Osteoblast (primary cell): Measurements from ENCODE around the gene C8B. TPM values are rescaled to one million over a fixed set of nuclear protein-coding genes. Genes with fewer than 3 reads are reported as not detected.

Source experiments
- DNase-seq: peaks from one replicate; pipeline ENCODE4 v3.0.0; 2011; ENCODE audit warnings: low spot score, mixed read lengths; ENCODE audit not compliant: insufficient read length; ENCODE audit errors: missing footprints
- H2AFZ ChIP-seq: 2 replicates; pipeline ENCODE4 v1.6.0; 2011; ENCODE audit warnings: mild to moderate bottlenecking, low read length
- H3K27ac ChIP-seq: 2 replicates; pipeline ENCODE4 v1.5.1; 2011; ENCODE audit warnings: mild to moderate bottlenecking, low read depth, low read length, moderate library complexity
- H3K27me3 ChIP-seq: 2 replicates; pipeline ENCODE4 v1.6.0; 2012; ENCODE audit warnings: mild to moderate bottlenecking, control low read depth, inconsistent platforms, low read length, moderate library complexity; ENCODE audit not compliant: insufficient read depth
- H3K36me3 ChIP-seq: 2 replicates; pipeline ENCODE4 v1.5.1; 2011; ENCODE audit warnings: mild to moderate bottlenecking, low read length, control low read depth, moderate library complexity; ENCODE audit not compliant: insufficient read depth
- H3K4me1 ChIP-seq: 2 replicates; pipeline ENCODE4 v1.5.1; 2011; ENCODE audit warnings: mild to moderate bottlenecking, low read length, control low read depth, moderate library complexity; ENCODE audit not compliant: insufficient read depth
- H3K4me2 ChIP-seq: 2 replicates; pipeline ENCODE4 v1.6.0; 2011; ENCODE audit warnings: mild to moderate bottlenecking, low read length; ENCODE audit not compliant: insufficient read depth
- H3K4me3 ChIP-seq: fragments of 200-600 bp; sonication (generic); 3 replicates; pipeline ENCODE4 v1.5.1; 2012; ENCODE audit warnings: mild to moderate bottlenecking, low read length, inconsistent platforms; ENCODE audit not compliant: insufficient read depth
- H3K79me2 ChIP-seq: 2 replicates; pipeline ENCODE4 v1.6.0; 2012; ENCODE audit warnings: mild to moderate bottlenecking, low read length, control low read depth, inconsistent platforms; ENCODE audit not compliant: insufficient read depth
- H3K9me3 ChIP-seq: 2 replicates; pipeline ENCODE4 v1.5.1; 2011; ENCODE audit warnings: low read depth, low read length, control low read depth
- H4K20me1 ChIP-seq: 2 replicates; pipeline ENCODE4 v1.6.0; 2012; ENCODE audit warnings: mild to moderate bottlenecking, low read length, control low read depth; ENCODE audit not compliant: insufficient read depth
- total RNA-seq: library from RNA; depleted of rRNA; stranded (reverse); fragments of >200 nt; gene quantifications from 2 replicates; pipeline ENCODE4 v1.2.3, GENCODE V29; 2012
- TF ChIP-seq, protein P1 (sequence below): IDR thresholded peaks from 2 replicates; pipeline ENCODE4 v1.5.1; 2011; ENCODE audit warnings: mild to moderate bottlenecking, low read depth, low read length, moderate library complexity; ENCODE audit errors: extremely low read depth

Gene C8B
- total RNA-seq, 1 donor: not detected

DNA sequence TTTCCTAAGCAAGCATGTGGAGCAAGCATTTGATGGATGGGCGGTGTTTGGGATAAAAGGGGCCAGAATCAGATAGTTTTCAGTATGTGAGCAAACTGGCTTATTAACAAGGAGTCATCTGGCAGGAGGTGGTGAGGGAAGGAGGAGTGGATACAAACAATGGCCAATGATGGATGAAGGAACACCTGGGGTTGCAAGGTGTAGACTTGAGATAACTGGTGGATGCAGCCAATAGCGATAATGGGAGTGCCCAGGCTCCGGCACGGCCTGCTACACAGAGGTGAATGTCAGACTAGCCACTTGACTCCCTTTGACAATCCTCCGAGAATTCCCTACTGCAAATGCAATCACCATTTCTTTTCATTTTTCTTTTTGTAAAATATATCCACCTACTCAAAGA is 41.7 kb downstream of the C8B start:
- no peaks in the 10 kb centered on the region for H3K79me2 ChIP-seq
- H3K9me3 ChIP-seq: no peaks in the 10 kb centered on the region
- H3K4me2 ChIP-seq: no peak overlapping the region
- H2AFZ ChIP-seq: no peak overlapping the region
- H4K20me1 ChIP-seq: no peaks in the 10 kb centered on the region
- no peak for DNase-seq
- H3K36me3 ChIP-seq: no peaks in the 10 kb centered on the region
- H3K4me3 ChIP-seq: no peak overlapping the region
- H3K27me3 ChIP-seq: no peaks in the 10 kb centered on the region
- no peak overlapping the region for H3K27ac ChIP-seq
- H3K4me1 ChIP-seq: no peaks in the 10 kb centered on the region
- TF ChIP-seq, protein P1, sequence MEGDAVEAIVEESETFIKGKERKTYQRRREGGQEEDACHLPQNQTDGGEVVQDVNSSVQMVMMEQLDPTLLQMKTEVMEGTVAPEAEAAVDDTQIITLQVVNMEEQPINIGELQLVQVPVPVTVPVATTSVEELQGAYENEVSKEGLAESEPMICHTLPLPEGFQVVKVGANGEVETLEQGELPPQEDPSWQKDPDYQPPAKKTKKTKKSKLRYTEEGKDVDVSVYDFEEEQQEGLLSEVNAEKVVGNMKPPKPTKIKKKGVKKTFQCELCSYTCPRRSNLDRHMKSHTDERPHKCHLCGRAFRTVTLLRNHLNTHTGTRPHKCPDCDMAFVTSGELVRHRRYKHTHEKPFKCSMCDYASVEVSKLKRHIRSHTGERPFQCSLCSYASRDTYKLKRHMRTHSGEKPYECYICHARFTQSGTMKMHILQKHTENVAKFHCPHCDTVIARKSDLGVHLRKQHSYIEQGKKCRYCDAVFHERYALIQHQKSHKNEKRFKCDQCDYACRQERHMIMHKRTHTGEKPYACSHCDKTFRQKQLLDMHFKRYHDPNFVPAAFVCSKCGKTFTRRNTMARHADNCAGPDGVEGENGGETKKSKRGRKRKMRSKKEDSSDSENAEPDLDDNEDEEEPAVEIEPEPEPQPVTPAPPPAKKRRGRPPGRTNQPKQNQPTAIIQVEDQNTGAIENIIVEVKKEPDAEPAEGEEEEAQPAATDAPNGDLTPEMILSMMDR: no peak

GRCh38 chr1:56923201-56923600 is 42.6 kb downstream of the C8B start:
- Histone ChIP-seq H3K4me1 (no peaks in the 10 kb centered on the region), H3K27me3 (no peaks in the 10 kb centered on the region), H3K36me3 (no peaks in the 10 kb centered on the region), H3K79me2 (no peaks in the 10 kb centered on the region), H3K4me3 (no peak overlapping the region), H2AFZ (no peak overlapping the region), H3K4me2 (no peak overlapping the region), H3K27ac (no peak overlapping the region), H3K9me3 (no peaks in the 10 kb centered on the region), H4K20me1 (no peaks in the 10 kb centered on the region)
- DNase-seq: no peak
- TF ChIP-seq, protein P1: no peak

DNA sequence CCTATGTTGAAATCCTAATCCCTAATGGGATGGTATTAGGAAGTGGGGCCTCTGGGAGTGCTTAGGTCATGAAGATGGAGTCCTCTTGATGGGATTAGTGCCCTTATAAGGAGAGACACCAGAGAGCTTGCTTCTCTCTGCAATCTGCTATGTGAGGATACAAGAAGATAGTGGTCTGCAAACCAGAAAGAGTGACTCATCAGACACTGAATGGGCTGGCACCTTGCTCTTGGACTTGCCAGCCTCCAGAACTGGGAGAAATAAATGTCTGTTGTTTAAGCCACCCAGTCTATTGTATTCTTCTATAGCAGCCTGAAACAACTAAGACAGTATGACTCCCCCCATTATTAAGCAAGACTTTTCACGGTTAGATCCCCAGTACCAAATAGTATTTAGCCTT is 43.3 kb downstream of the C8B start:
- Histone ChIP-seq H3K9me3 (no peaks in the 10 kb centered on the region), H3K4me2 (no peak overlapping the region), H3K27ac (no peak overlapping the region), H4K20me1 (no peaks in the 10 kb centered on the region), H3K4me3 (no peak overlapping the region), H3K36me3 (no peaks in the 10 kb centered on the region), H3K27me3 (no peaks in the 10 kb centered on the region), H3K79me2 (no peaks in the 10 kb centered on the region), H3K4me1 (no peaks in the 10 kb centered on the region), H2AFZ (no peak overlapping the region)
- DNase-seq: no peak
- TF ChIP-seq, protein P1: no peak

DNA sequence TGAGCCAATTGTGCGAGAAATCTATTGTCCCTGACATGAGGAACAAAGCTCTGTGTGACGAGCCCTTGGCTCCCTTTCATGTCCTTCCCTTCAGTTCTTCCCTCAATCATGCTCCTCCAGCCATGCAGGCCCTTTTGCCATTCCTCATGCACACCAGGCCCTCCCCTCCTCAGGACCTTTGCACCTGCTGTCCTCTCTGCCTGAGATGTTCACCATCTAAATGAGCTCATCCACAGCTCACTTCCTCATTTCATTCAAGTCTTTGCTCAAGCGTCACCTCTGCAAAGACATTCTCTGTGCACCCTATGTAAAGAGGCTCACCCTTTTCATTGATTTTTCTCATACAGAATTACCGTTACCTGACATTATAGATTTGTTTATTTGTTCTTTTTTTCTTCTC is 43.7 kb downstream of the C8B start:
- Histone ChIP-seq H3K9me3 (no peaks in the 10 kb centered on the region), H3K4me2 (no peak overlapping the region), H4K20me1 (no peaks in the 10 kb centered on the region), H3K27ac (no peak overlapping the region), H3K4me3 (no peak overlapping the region), H3K4me1 (no peaks in the 10 kb centered on the region), H3K36me3 (no peaks in the 10 kb centered on the region), H3K79me2 (no peaks in the 10 kb centered on the region), H3K27me3 (no peaks in the 10 kb centered on the region), H2AFZ (no peak overlapping the region)
- TF ChIP-seq, protein P1: no peak
- no peak for DNase-seq
